Ovary (tissue), 9 donors: ENCODE data around the gene TIGD2. TPM values are rescaled to one million over a fixed set of nuclear protein-coding genes. Genes with fewer than 3 reads are reported as not detected.

Experiments used
- DNase-seq, 5 donors: peaks; one replicate each; pipeline ENCODE4 v3.0.0-alpha.2; 2019 to 2020
- H3K27ac ChIP-seq, 2 donors: fragments of 200-600 bp; one replicate each; pipeline versions ENCODE4 v1.5.1 to v1.8.0; 2019 to 2022
- H3K27me3 ChIP-seq: fragments of 200-600 bp; one replicate; pipeline ENCODE4 v1.8.0; 2022
- H3K36me3 ChIP-seq: fragments of 200-600 bp; sonication (generic); one replicate; pipeline ENCODE4 v1.5.1; 2019
- H3K4me1 ChIP-seq: one replicate; pipeline ENCODE4 v1.8.1; 2013; ENCODE audit warnings: mild to moderate bottlenecking, moderate library complexity; ENCODE audit not compliant: insufficient read depth
- H3K4me3 ChIP-seq: fragments of 200-600 bp; sonication (generic); one replicate; pipeline ENCODE4 v1.5.1; 2017
- H3K9me3 ChIP-seq, 2 donors: fragments of 200-600 bp in 1 of 2; sonication (generic) in 1 of 2; one replicate each; pipeline versions ENCODE4 v1.5.1 to v1.8.1; 2013 to 2019; ENCODE audit warnings: mild to moderate bottlenecking in 1 of 2, moderate library complexity in 1 of 2
- CTCF ChIP-seq, 3 donors: fragments of 450-650 bp in 2 of 3; fragments of 200-600 bp in 1 of 3; IDR thresholded peaks; one replicate each; pipeline versions ENCODE4 v1.5.1 to v1.8.0; 2016 to 2022; ENCODE audit warnings: antibody characterized with exemption in 3 of 3, mild to moderate bottlenecking in 1 of 3
- EP300 ChIP-seq: sonication (generic); formaldehyde crosslinking; IDR thresholded peaks from one replicate; pipeline ENCODE4 v1.6.1; 2017; ENCODE audit warnings: antibody characterized with exemption
- POLR2A ChIP-seq: fragments of 450-650 bp; IDR thresholded peaks from one replicate; pipeline ENCODE4 v1.6.1; 2017; ENCODE audit warnings: antibody characterized with exemption, mild to moderate bottlenecking, moderate library complexity
- WGBS, 3 donors: extraction: QIAGEN DNeasy Blood & Tissue Kit in 1 of 3; methylation state at CpG; one replicate each; pipeline versions ENCODE4 v1.1.5 to v1.1.7; 2013 to 2017; 5-methylcytosine and 5-hydroxymethylcytosine counted together
- intact Hi-C, 4 donors: fragments of 100-400 bp; cut with DNase I; formaldehyde crosslinking; loops; one replicate each; pipeline versions ENCODE4 v1.11.0 to v1.15.1; 2022 to 2023
- polyA plus RNA-seq, 2 donors: library from polyadenylated mRNA; stranded (reverse); fragments of 200-250 nt in 1 of 2; fragments of 350-450 nt in 1 of 2; fragmentation: Illumina TruSeq in 1 of 2; extraction: RNeasy Lipid Tissue Mini Kit (QIAGEN cat#74804) in 1 of 2; gene quantifications; one replicate each; pipeline ENCODE4 v1.2.3, GENCODE V29; 2013 to 2014
- total RNA-seq, 7 donors: library from RNA; depleted of rRNA in 2 of 7; stranded (reverse); fragments of >200 nt in 2 of 7; fragmentation: NEBNext Ultra II Directional in 3 of 7; extraction: Animal tissue kit (Norgen Biotek cat#: 25700) in 3 of 7; gene quantifications; one replicate each; pipeline versions ENCODE4 v1.1.0 to v1.2.4, GENCODE V29; 2016 to 2023
- donor health status: DM: no; HTN: no; CAD: no; lungs with moderate emphysema.
- donor health status: DM: no; HTN: no; CAD: no.
- donor health status: Bipolar disorder and iron deficiency.
- donor health status: DM: yes; HTN: yes; CAD: no.
- donor health status: DM: no; HTN: no; CAD: no.
- donor health status: DM: yes; HTN: yes; CAD: no.

The TIGD2 gene
- total and polyA plus RNA-seq, 9 donors: 1.5 to 4.0 (median 2.4) TPM

GRCh38 chr4:89070041-89070440 is 41.3 kb upstream of the TIGD2 start:
- intact Hi-C loops: no loop called here
- no peak for DNase-seq
- no peak overlapping the region for H3K27ac ChIP-seq
- TF ChIP-seq CTCF (IDR thresholded peaks at IDR 0.05) (no peak), POLR2A (no peak), EP300 (no peak)
- no peaks in the 10 kb centered on the region for H3K9me3 ChIP-seq
- H3K36me3 ChIP-seq: no peaks in the 10 kb centered on the region
- 77 to 89% (median 82%) methylated on average over 2 of the region's 2 CpGs for WGBS, 3 donors
- H3K27me3 ChIP-seq: no peaks in the 10 kb centered on the region
- H3K4me3 ChIP-seq: no peak overlapping the region
- H3K4me1 ChIP-seq: no peaks in the 10 kb centered on the region

GRCh38 chr4:89071311-89071710 is 40.0 kb upstream of the TIGD2 start:
- no peak for DNase-seq
- H3K9me3 ChIP-seq: no peaks in the 10 kb centered on the region
- H3K27ac ChIP-seq: no peak overlapping the region
- no peaks in the 10 kb centered on the region for H3K4me1 ChIP-seq
- H3K27me3 ChIP-seq: no peaks in the 10 kb centered on the region
- H3K36me3 ChIP-seq: no peaks in the 10 kb centered on the region
- WGBS, 3 donors: 82 to 84% (median 84%) methylated on average over 3 of the region's 3 CpGs
- intact Hi-C loops: no loop called here
- TF ChIP-seq EP300 (no peak), POLR2A (no peak), CTCF (IDR thresholded peaks at IDR 0.05) (no peak)
- H3K4me3 ChIP-seq: no peak overlapping the region

- no peak overlapping the region for H3K27ac ChIP-seq
- H3K4me3 ChIP-seq: no peak overlapping the region
- WGBS, 3 donors: 91 to 100% (median 96%) methylated on average over 1 of the region's 1 CpG
- intact Hi-C loops: no loop called here
- H3K9me3 ChIP-seq: no peaks in the 10 kb centered on the region
- no peaks in the 10 kb centered on the region for H3K4me1 ChIP-seq
- TF ChIP-seq EP300 (no peak), POLR2A (no peak), CTCF (IDR thresholded peaks at IDR 0.05) (no peak)
- no peaks in the 10 kb centered on the region for H3K27me3 ChIP-seq
- H3K36me3 ChIP-seq: no peaks in the 10 kb centered on the region
- no peak for DNase-seq
Measured at GRCh38 chr4:89072921-89073320, 38.4 kb upstream of the TIGD2 start.

- H3K4me1 ChIP-seq: no peaks in the 10 kb centered on the region
- intact Hi-C loops: no loop called here
- no peak overlapping the region for H3K4me3 ChIP-seq
- DNase-seq: no peak
- TF ChIP-seq POLR2A (no peak), EP300 (no peak), CTCF (IDR thresholded peaks at IDR 0.05) (no peak)
- H3K9me3 ChIP-seq: no peaks in the 10 kb centered on the region
- no peaks in the 10 kb centered on the region for H3K36me3 ChIP-seq
- no peaks in the 10 kb centered on the region for H3K27me3 ChIP-seq
- H3K27ac ChIP-seq: no peak overlapping the region
Measured at GRCh38 chr4:89077761-89078160, 33.6 kb upstream of the TIGD2 start.

GRCh38 chr4:89078300-89078699 is 33.0 kb upstream of the TIGD2 start:
- H3K27me3 ChIP-seq: no peaks in the 10 kb centered on the region
- H3K36me3 ChIP-seq: no peaks in the 10 kb centered on the region
- H3K27ac ChIP-seq: no peak overlapping the region
- no peak overlapping the region for H3K4me3 ChIP-seq
- H3K9me3 ChIP-seq: no peaks in the 10 kb centered on the region
- TF ChIP-seq CTCF (IDR thresholded peaks at IDR 0.05) (no peak), POLR2A (no peak), EP300 (no peak)
- no peak for DNase-seq
- 96 to 98% (median 98%) methylated on average over 1 of the region's 1 CpG for WGBS, 3 donors
- intact Hi-C loops: no loop called here
- H3K4me1 ChIP-seq: no peaks in the 10 kb centered on the region
